Vagina (tissue), 2 donors: ENCODE data around the gene SCAF1. TPM values are rescaled to one million over a fixed set of nuclear protein-coding genes. Genes with fewer than 3 reads are reported as not detected.

Experiments
- DNase-seq, 2 donors: peaks; one replicate each; pipeline ENCODE4 v3.0.0-alpha.2; 2017; ENCODE audit errors: extremely low spot score in 2 of 2
- H3K27ac ChIP-seq: fragments of 200-600 bp; sonication (generic); one replicate; pipeline ENCODE4 v1.5.1; 2019
- H3K27me3 ChIP-seq: fragments of 200-600 bp; sonication (generic); one replicate; pipeline ENCODE4 v1.5.1; 2019
- H3K36me3 ChIP-seq, 2 donors: fragments of 200-600 bp; sonication (generic); one replicate each; pipeline ENCODE4 v1.5.1; 2017 to 2019
- H3K4me1 ChIP-seq: fragments of 200-600 bp; sonication (generic); one replicate; pipeline ENCODE4 v1.5.1; 2019
- H3K4me3 ChIP-seq, 2 donors: fragments of 200-600 bp; sonication (generic); 1 replicate in 1 of 2; 2 replicates in 1 of 2; pipeline ENCODE4 v1.5.1; 2016 to 2019
- H3K9me3 ChIP-seq: fragments of 200-600 bp; sonication (generic); one replicate; pipeline ENCODE4 v1.5.1; 2019
- POLR2A ChIP-seq, 2 donors: fragments of 450-650 bp; IDR thresholded peaks; one replicate each; pipeline ENCODE4 v1.6.1; 2017; ENCODE audit warnings: antibody characterized with exemption in 2 of 2, mild to moderate bottlenecking in 2 of 2, moderate library complexity in 2 of 2
- POLR2AphosphoS5 ChIP-seq, 2 donors: sonication (generic); formaldehyde crosslinking; IDR thresholded peaks; one replicate each; pipeline ENCODE4 v1.9.0; 2017; ENCODE audit warnings: antibody characterized with exemption in 2 of 2, mild to moderate bottlenecking in 2 of 2, low read depth in 1 of 2; ENCODE audit not compliant: insufficient read depth in 1 of 2
- intact Hi-C: fragments of 100-400 bp; cut with DNase I; formaldehyde crosslinking; loops from one replicate; pipeline ENCODE4 v1.15.1; 2023
- total RNA-seq: library from RNA; depleted of rRNA; stranded (reverse); fragments of >200 nt; gene quantifications from one replicate; pipeline ENCODE4 v1.2.3, GENCODE V29; 2016
- TF ChIP-seq, protein P1 (sequence below), 3 experiments: fragments of 450-650 bp in 2 of 3; fragments of 200-600 bp in 1 of 3; sonication (generic) in 1 of 3; IDR thresholded peaks; one replicate each; pipeline ENCODE4 v1.5.1; 2017 to 2019; ENCODE audit warnings: antibody characterized with exemption in 3 of 3, mild to moderate bottlenecking in 2 of 3, moderate library complexity in 2 of 3

Gene SCAF1
- total RNA-seq, 1 donor from 2014 or later, result 20.4 TPM

DNA sequence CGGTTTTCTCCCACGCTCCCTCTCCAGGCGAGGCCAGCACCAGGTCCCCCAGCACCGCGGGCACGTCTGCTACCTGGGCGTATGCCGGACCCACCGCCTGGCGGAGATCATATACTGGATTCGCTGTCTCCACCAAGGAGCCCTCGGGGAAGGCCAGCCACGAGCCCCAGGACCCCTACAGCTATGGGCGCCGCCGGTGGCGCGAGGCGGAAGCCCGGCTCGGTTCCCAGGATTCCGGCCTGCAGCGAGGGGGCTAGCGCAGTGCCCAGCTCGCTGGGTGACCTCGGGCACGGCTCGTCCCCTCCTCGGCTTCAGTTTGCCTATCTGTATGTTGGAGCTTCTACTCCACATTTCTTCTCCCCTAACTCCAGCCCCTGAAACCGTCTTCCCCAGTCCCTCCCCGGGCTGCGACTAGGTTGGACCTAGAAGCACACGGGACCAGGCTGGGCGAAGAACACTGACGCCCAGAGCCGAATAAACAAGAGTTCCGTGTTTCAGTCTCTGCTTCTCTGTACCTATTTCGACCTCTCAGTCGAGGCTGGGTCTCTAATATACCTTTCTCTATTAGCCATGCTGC is 48.2 kb downstream of the SCAF1 start:
- DNase-seq, result no peak
- H3K9me3 ChIP-seq, result no peaks in the 10 kb centered on the region
- TF ChIP-seq, protein P1, sequence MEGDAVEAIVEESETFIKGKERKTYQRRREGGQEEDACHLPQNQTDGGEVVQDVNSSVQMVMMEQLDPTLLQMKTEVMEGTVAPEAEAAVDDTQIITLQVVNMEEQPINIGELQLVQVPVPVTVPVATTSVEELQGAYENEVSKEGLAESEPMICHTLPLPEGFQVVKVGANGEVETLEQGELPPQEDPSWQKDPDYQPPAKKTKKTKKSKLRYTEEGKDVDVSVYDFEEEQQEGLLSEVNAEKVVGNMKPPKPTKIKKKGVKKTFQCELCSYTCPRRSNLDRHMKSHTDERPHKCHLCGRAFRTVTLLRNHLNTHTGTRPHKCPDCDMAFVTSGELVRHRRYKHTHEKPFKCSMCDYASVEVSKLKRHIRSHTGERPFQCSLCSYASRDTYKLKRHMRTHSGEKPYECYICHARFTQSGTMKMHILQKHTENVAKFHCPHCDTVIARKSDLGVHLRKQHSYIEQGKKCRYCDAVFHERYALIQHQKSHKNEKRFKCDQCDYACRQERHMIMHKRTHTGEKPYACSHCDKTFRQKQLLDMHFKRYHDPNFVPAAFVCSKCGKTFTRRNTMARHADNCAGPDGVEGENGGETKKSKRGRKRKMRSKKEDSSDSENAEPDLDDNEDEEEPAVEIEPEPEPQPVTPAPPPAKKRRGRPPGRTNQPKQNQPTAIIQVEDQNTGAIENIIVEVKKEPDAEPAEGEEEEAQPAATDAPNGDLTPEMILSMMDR (IDR thresholded peaks at IDR 0.05), result peak in 1 of 3 experiments; percentile 4
- no peak for TF ChIP-seq POLR2AphosphoS5 (IDR thresholded peaks at IDR 0.05; ENCODE audit: insufficient read depth in 1 of 2, low read depth in 1 of 2)
- peak overlapping the region; percentile 79 for H3K27ac ChIP-seq
- peaks cover 21% of the 10 kb centered on the region for H3K4me1 ChIP-seq
- H3K27me3 ChIP-seq, result no peaks in the 10 kb centered on the region
- H3K4me3 ChIP-seq, result peak overlapping the region; percentile 49 to 62
- H3K36me3 ChIP-seq, result peaks cover 0 to 19% of the 10 kb centered on the region in 2 donors
- intact Hi-C loops, result no loop called here

DNA sequence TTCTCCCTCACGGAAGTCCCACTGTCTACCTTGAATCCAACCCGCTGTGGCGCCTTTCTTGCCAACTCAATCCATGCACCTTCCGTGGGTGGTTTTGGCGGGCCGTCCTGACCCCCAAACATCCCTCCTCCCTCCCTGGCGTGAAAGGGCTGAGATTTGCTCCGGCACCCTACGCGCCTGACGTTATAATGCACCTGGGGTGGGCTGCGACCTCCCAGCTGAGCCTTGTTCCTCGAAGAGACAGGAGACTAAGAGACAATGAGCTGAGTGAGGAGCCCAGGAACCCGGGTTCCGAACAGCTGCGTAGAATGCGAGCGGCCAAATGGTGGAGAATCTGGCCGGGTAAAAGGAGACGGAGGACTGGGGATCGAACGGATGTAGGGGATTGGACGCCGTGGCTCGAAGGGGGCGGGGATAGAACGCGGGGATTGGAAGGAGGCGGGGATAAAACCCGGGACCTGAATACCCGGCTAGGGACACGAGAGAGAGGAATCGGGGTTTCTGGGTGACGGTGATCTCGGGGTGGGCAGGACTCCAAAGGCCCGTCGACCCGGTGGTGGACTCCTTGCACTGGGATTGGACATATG is 48.7 kb downstream of the SCAF1 start, which contains the start of gene CPT1C:
Gene CPT1C (plus strand): TSS at position 461 of the 587 bp plus-strand sequence. CDS start 1,137 bp downstream, outside the sequence.
- H3K4me1 ChIP-seq, result peaks cover 21% of the 10 kb centered on the region
- TF ChIP-seq, protein P1 (IDR thresholded peaks at IDR 0.05), result no peak
- TF ChIP-seq POLR2A (IDR thresholded peaks at IDR 0.05), result peak in 1 of 2 donors; percentile 39
- TF ChIP-seq POLR2AphosphoS5 (IDR thresholded peaks at IDR 0.05; ENCODE audit: insufficient read depth in 1 of 2, low read depth in 1 of 2), result peak in 1 of 2 donors; percentile 90

DNA sequence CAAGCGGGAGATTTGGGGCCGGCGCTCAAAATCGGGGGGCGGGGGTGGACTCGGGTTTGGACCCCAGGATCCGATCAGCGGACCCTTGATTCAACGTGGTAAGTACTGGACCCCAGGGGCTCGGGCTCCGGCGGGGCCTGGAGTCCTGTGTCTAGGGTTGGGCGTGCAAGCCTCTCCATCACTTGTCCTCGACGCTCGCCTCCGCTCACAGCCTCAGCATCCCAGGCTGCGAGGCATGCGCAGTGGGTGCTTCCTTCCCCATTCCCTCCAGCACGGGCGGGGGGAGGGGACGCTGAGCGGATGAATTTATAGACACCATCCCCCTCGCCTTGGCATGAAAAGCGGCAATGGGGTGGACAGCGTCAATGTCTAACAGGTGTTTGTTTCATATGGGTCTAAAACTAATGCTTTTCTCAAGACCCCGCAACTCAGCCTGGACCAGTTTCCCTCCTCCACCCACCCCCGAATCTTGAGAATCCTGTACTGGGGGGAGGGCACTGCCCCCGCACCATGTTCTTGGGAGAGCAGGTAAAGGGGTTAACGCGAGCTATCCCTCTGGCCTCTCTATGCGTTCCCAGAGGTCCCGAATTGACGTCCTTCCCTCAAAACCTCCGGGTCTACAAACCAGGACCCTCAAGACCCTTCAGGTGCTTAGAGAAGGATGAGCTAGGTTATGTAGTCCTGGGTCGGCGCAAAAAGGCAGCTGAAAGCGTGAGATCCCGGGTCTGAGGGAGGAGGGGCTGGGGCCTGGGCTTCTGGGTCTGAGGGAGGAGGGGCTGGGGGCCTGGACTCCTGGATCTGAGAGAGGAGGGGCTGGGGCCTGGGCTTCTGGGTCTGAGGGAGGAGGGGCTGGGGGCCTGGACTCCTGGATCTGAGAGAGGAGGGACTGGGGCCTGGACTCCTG is 49.5 kb downstream of the SCAF1 start:
- TF ChIP-seq, protein P1 (IDR thresholded peaks at IDR 0.05), result no peak
- TF ChIP-seq POLR2AphosphoS5 (IDR thresholded peaks at IDR 0.05; ENCODE audit: insufficient read depth in 1 of 2, low read depth in 1 of 2) (no peak), POLR2A (IDR thresholded peaks at IDR 0.05) (no peak)
- intact Hi-C loops, result no loop called here
- H3K4me1 ChIP-seq, result peaks cover 21% of the 10 kb centered on the region
- H3K27ac ChIP-seq, result peak overlapping the region; percentile 79
- peak overlapping the region; percentile 49 to 62 for H3K4me3 ChIP-seq
- H3K36me3 ChIP-seq, result peaks cover 0 to 6% of the 10 kb centered on the region in 2 donors
- DNase-seq, result no peak
- H3K9me3 ChIP-seq, result no peaks in the 10 kb centered on the region
- H3K27me3 ChIP-seq, result no peaks in the 10 kb centered on the region

More for the DNA sequence above, 48.7 kb downstream of the SCAF1 start, which contains the start of gene CPT1C:
- intact Hi-C loops, result no loop called here
- peak within 1 kb of the TSS; percentile 49 to 62 for H3K4me3 ChIP-seq
- no peak for DNase-seq
- peak within 1 kb of the TSS; percentile 79 for H3K27ac ChIP-seq
- H3K36me3 ChIP-seq, result peaks cover 0 to 14% of the 10 kb centered on the region in 2 donors
- H3K27me3 ChIP-seq, result no peaks in the 10 kb centered on the region
- no peaks in the 10 kb centered on the region for H3K9me3 ChIP-seq

DNA sequence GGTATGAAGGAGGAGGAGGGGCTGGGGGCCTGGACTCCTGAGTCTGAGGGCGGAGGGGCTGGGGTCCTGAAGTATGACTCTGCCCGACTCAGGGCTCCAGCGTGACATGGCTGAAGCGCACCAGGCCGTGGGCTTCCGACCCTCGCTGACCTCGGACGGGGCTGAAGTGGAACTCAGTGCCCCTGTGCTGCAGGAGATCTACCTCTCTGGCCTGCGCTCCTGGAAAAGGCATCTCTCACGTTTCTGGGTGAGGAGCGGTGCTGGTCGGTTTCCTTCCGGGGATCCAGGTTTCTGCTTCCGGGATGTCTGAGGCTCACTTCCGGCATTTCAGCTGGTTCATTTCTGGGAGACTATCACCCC is 50.1 kb downstream of the SCAF1 start:
- no peak for TF ChIP-seq POLR2AphosphoS5 (IDR thresholded peaks at IDR 0.05; ENCODE audit: insufficient read depth in 1 of 2, low read depth in 1 of 2)
- TF ChIP-seq POLR2A (IDR thresholded peaks at IDR 0.05), result no peak
- TF ChIP-seq, protein P1 (IDR thresholded peaks at IDR 0.05), result no peak
- no peak for DNase-seq
- peaks cover 0 to under 1% of the 10 kb centered on the region in 2 donors for H3K36me3 ChIP-seq
- intact Hi-C loops, result no loop called here
- no peaks in the 10 kb centered on the region for H3K27me3 ChIP-seq
- peak overlapping the region; percentile 49 to 62 for H3K4me3 ChIP-seq
- H3K9me3 ChIP-seq, result no peaks in the 10 kb centered on the region
- H3K4me1 ChIP-seq, result peaks cover 21% of the 10 kb centered on the region
- no peak overlapping the region for H3K27ac ChIP-seq
